Gastrocnemius medialis (tissue), 4 donors: ENCODE measurements around the gene ZNF730. TPM values are rescaled to one million over a fixed set of nuclear protein-coding genes. Genes with fewer than 3 reads are reported as not detected.
"Not testable (repeated sequence)": the region's sequence is repeated elsewhere in the genome, so short reads cannot be mapped to it uniquely, and the experiment has no call there.

Experiments used
- ATAC-seq, 2 donors: fragments of 150-250 bp; one replicate each; pipeline ENCODE4 v1.9.1; 2016
- DNase-seq, 2 donors: peaks; one replicate each; pipeline ENCODE4 v3.0.0-alpha.2; 2019
- H3K27ac ChIP-seq, 4 donors: fragments of 200-600 bp; sonication (generic); 1 replicate in 1 of 4; 2 replicates in 3 of 4; pipeline ENCODE4 v1.5.1; 2016 to 2018; ENCODE audit warnings: mild to moderate bottlenecking in 2 of 4, moderate library complexity in 1 of 4
- H3K27me3 ChIP-seq, 3 donors: fragments of 200-600 bp; sonication (generic) in 2 of 3; 1 replicate in 1 of 3; 2 replicates in 2 of 3; pipeline versions ENCODE4 v1.5.1 to v1.6.0; 2016 to 2019; ENCODE audit warnings: mild to moderate bottlenecking in 1 of 3, moderate library complexity in 1 of 3
- H3K36me3 ChIP-seq, 2 donors: fragments of 200-600 bp; sonication (generic) in 1 of 2; one replicate each; pipeline ENCODE4 v1.5.1; 2017 to 2018
- H3K4me1 ChIP-seq, 2 donors: fragments of 200-600 bp; sonication (generic) in 1 of 2; one replicate each; pipeline ENCODE4 v1.5.1; 2016 to 2017; ENCODE audit warnings: mild to moderate bottlenecking in 2 of 2
- H3K4me3 ChIP-seq, 4 donors: fragments of 200-600 bp; sonication (generic) in 3 of 4; 1 replicate in 1 of 4; 2 replicates in 3 of 4; pipeline ENCODE4 v1.5.1; 2016 to 2019; ENCODE audit warnings: mild to moderate bottlenecking in 2 of 4
- H3K9me3 ChIP-seq, 3 donors: fragments of 200-600 bp; sonication (generic) in 2 of 3; 1 replicate in 1 of 3; 2 replicates in 2 of 3; pipeline ENCODE4 v1.5.1; 2016 to 2019
- POLR2A ChIP-seq, 2 donors: fragments of 450-650 bp; IDR thresholded peaks; one replicate each; pipeline ENCODE4 v1.6.1; 2017; ENCODE audit warnings: antibody characterized with exemption in 2 of 2, mild to moderate bottlenecking in 2 of 2, moderate library complexity in 2 of 2
- in situ Hi-C, 4 donors: fragments of 200-750 bp; cut with MboI; loops; one replicate each; pipeline versions ENCODE4 v1.15.0 to v1.8.0; 2017; ENCODE audit warnings: low sequenced_read_pairs in 4 of 4
- intact Hi-C: fragments of 100-400 bp; cut with DNase I; formaldehyde crosslinking; loops from one replicate; pipeline ENCODE4 v1.15.1; 2023; ENCODE audit warnings: low total_unique reads
- total RNA-seq, 4 donors: library from RNA; depleted of rRNA; stranded (reverse); fragments of >200 nt; gene quantifications; one replicate each; pipeline versions ENCODE4 v1.1.0 to v1.2.3, GENCODE V29; 2016
- TF ChIP-seq, protein P1 (sequence below), 5 experiments: fragments of 450-650 bp in 3 of 5; fragments of 200-600 bp in 2 of 5; sonication (generic) in 2 of 5; IDR thresholded peaks in 4 of 5; conservative IDR thresholded peaks in 1 of 5; 1 replicate in 4 of 5; 2 replicates in 1 of 5; pipeline ENCODE4 v1.5.1; 2016 to 2019; ENCODE audit warnings: antibody characterized with exemption in 5 of 5, mild to moderate bottlenecking in 3 of 5, moderate library complexity in 3 of 5

The ZNF730 gene
- total RNA-seq, 4 donors from 2014 or later = not detected

DNA sequence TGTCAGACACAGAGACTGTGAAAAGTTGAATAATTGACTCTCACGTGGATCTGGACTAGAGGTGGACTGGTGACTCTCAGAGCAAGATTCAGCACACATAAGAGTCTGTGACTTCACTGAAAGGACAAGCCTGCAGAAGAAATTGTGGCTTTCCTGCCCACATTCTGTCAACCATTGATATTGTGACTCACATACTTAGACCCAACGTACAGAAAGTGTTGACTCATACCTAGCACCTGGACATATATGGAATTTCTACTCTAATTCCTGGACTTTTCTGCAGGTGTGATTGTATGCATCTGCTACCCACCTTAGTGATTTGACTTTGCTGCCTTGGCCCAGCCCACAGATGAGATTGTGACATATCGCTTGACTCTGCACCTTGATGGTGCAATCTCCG is 15.6 kb upstream of the ZNF730 start:
- ATAC-seq (no peak), DNase-seq (no peak)
- Histone ChIP-seq H3K27me3 (no peaks in the 10 kb centered on the region), H3K4me3 (no peak overlapping the region), H3K9me3 (no peaks in the 10 kb centered on the region), H3K4me1 (no peaks in the 10 kb centered on the region), H3K27ac (no peak overlapping the region), H3K36me3 (no peaks in the 10 kb centered on the region)
- in situ Hi-C loops (no loop called here), intact Hi-C loops (no loop called here)
- TF ChIP-seq, protein P1, sequence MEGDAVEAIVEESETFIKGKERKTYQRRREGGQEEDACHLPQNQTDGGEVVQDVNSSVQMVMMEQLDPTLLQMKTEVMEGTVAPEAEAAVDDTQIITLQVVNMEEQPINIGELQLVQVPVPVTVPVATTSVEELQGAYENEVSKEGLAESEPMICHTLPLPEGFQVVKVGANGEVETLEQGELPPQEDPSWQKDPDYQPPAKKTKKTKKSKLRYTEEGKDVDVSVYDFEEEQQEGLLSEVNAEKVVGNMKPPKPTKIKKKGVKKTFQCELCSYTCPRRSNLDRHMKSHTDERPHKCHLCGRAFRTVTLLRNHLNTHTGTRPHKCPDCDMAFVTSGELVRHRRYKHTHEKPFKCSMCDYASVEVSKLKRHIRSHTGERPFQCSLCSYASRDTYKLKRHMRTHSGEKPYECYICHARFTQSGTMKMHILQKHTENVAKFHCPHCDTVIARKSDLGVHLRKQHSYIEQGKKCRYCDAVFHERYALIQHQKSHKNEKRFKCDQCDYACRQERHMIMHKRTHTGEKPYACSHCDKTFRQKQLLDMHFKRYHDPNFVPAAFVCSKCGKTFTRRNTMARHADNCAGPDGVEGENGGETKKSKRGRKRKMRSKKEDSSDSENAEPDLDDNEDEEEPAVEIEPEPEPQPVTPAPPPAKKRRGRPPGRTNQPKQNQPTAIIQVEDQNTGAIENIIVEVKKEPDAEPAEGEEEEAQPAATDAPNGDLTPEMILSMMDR (IDR thresholded peaks at IDR 0.05 in 4 of 5, conservative IDR thresholded peaks at IDR 0.05 in 1 of 5) = no peak
- no peak for TF ChIP-seq POLR2A (IDR thresholded peaks at IDR 0.05)

DNA sequence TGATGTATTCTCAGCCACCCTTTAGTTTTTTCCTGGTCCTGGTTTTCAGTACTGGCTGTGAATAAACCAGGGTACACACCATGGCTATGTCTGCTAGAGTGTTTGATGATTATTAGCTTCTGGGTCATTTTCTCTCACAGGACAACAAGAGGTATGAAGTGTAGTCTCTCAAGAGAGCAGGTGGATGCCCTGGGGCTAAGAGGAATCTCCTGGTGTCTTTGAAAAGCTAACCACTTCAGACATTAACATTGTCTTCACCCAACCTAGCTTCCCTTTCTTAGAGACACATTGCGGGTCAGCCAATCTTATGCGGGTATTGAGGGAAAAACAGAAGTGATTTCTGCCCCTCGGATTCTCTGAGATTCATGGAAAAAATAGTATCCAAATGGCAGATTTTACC is 1.6 kb downstream of the ZNF730 start:
- H3K27ac ChIP-seq = no peak overlapping the region
- ATAC-seq = no peak
- no peak for TF ChIP-seq POLR2A (IDR thresholded peaks at IDR 0.05)
- TF ChIP-seq, protein P1 (IDR thresholded peaks at IDR 0.05 in 4 of 5, conservative IDR thresholded peaks at IDR 0.05 in 1 of 5) = no peak
- H3K4me3 ChIP-seq = no peak overlapping the region
- in situ Hi-C loops = no loop called here
- no peaks in the 10 kb centered on the region for H3K9me3 ChIP-seq
- no peak for DNase-seq
- H3K27me3 ChIP-seq = peaks cover 0 to 6% (median 0%) of the 10 kb centered on the region in 3 donors
- no peaks in the 10 kb centered on the region for H3K36me3 ChIP-seq
- intact Hi-C loops = no loop called here
- H3K4me1 ChIP-seq = no peaks in the 10 kb centered on the region

DNA sequence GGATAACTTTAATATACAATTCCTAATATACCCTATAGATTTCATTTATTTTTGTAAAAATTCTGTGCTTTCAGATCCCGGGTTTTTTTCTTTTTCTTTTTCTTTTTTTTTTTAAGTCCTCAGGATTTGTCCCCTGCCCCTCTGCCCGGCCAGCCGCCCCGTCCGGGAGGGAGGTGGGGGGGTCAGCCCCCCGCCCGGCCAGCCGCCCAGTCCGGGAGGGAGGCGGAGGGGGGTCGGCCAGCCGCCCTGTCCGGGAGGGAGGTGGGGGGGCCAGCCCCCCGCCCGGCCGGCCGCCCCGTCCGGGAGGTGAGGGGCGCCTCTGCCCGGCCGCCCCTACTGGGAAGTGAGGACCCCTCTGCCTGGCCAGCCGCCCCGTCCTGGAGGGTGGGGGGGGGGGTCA is 17.4 kb downstream of the ZNF730 start:
- H3K9me3 ChIP-seq, intact Hi-C loops, ATAC-seq, DNase-seq, H3K27ac ChIP-seq, H3K4me3 ChIP-seq, H3K4me1 ChIP-seq, H3K27me3 ChIP-seq, H3K36me3 ChIP-seq, in situ Hi-C loops: not testable (repeated sequence)

- no peak for DNase-seq
- intact Hi-C loops (no loop called here), in situ Hi-C loops (no loop called here)
- Histone ChIP-seq H3K4me1 (no peaks in the 10 kb centered on the region), H3K36me3 (no peaks in the 10 kb centered on the region), H3K4me3 (no peak overlapping the region), H3K9me3 (peaks cover 0 to 7% (median 0%) of the 10 kb centered on the region in 3 donors), H3K27me3 (no peaks in the 10 kb centered on the region), H3K27ac (no peak overlapping the region)
- ATAC-seq = no peak
- TF ChIP-seq, protein P1 (IDR thresholded peaks at IDR 0.05 in 4 of 5, conservative IDR thresholded peaks at IDR 0.05 in 1 of 5) = no peak
- TF ChIP-seq POLR2A (IDR thresholded peaks at IDR 0.05) = no peak
These were observed 29.0 kb downstream of the ZNF730 start for GRCh38 chr19:23145617-23146415.

DNA sequence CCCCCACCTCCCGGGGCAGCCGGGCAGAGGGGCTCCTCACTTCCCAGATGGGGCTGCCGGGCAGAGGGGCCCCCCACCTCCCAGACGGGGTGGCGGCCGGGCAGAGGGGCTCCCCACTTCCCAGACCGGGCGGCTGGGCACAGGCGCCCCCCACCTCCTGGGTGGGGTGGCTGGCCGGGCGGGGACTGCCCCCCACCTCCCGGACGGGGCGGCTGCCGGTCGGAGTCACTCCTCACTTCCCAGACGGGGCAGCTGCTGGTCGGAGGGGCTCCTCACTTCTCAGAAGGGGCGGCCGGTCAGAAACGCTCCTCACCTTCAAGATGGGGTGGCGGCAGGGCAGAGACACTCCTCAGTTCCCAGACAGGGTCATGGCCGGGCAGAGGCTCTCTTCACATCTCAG is 43.9 kb downstream of the ZNF730 start:
- H3K36me3 ChIP-seq = no peaks in the 10 kb centered on the region
- in situ Hi-C loops = no loop called here
- H3K9me3 ChIP-seq = no peaks in the 10 kb centered on the region
- intact Hi-C loops = no loop called here
- DNase-seq (no peak), ATAC-seq (no peak)
- no peak overlapping the region for H3K4me3 ChIP-seq
- TF ChIP-seq, protein P1 (IDR thresholded peaks at IDR 0.05 in 4 of 5, conservative IDR thresholded peaks at IDR 0.05 in 1 of 5) = no peak
- no peak for TF ChIP-seq POLR2A (IDR thresholded peaks at IDR 0.05)
- H3K27ac ChIP-seq = no peak overlapping the region
- H3K4me1 ChIP-seq = no peaks in the 10 kb centered on the region
- H3K27me3 ChIP-seq = no peaks in the 10 kb centered on the region

DNA sequence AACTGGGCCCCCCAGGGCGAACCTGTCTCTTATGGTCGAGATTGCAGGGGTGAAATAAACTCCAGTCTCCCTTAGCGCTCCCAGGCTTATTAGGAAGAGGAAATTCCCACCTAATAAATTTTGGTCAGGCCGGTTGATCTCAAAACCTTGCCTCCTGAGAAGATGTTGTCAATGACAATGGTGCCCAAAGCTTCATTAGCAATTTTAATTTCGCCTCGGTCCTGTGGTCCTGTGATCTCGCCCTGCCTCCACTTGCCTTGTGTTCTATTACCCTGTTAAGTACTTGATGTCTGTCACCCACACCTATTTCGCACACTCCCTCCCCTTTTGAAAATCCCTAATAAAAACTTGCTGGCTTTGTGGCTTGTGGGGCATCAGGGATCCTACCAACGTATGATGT is 51.5 kb downstream of the ZNF730 start:
- H3K4me1 ChIP-seq, H3K9me3 ChIP-seq, H3K27me3 ChIP-seq, in situ Hi-C loops, ATAC-seq, DNase-seq, H3K27ac ChIP-seq, H3K4me3 ChIP-seq, H3K36me3 ChIP-seq, intact Hi-C loops: not testable (repeated sequence)
